ENCODE measurements around the gene FBRSL1. TPM values are rescaled to one million over a fixed set of nuclear protein-coding genes. Genes with fewer than 3 reads are reported as not detected.
A peak's percentile ranks its signal among the peaks of the same experiment; 100 is the strongest.

FBRSL1 gene
- total and polyA plus RNA-seq, 9 donors: 3.2 to 69.5 (median 32.2) TPM

GRCh38 chr12:132507656-132508490, 17.9 kb downstream of the FBRSL1 start:
- H3K4me1 ChIP-seq (ENCODE audit: insufficient read depth): peaks cover 30% of the 10 kb centered on the region
- H3K27me3 ChIP-seq: no peaks in the 10 kb centered on the region
- no peaks in the 10 kb centered on the region for H3K36me3 ChIP-seq
- WGBS, 3 donors: 85 to 91% (median 90%) methylated on average over 29 to 31 of the region's 31 CpGs
- H3K9me3 ChIP-seq: no peaks in the 10 kb centered on the region
- no peak for DNase-seq
- no peak overlapping the region for H3K27ac ChIP-seq
- H3K4me3 ChIP-seq: no peak overlapping the region
- intact Hi-C loops (cut with DNase I): no loop called here
- TF ChIP-seq EP300 (IDR thresholded peaks at IDR 0.05): no peak
- TF ChIP-seq POLR2A (IDR thresholded peaks at IDR 0.05): no peak
- no peak for TF ChIP-seq CTCF (IDR thresholded peaks at IDR 0.05)

GRCh38 chr12:132508491-132508740, 18.5 kb downstream of the FBRSL1 start:
- no peaks in the 10 kb centered on the region for H3K27me3 ChIP-seq
- H3K9me3 ChIP-seq: no peaks in the 10 kb centered on the region
- intact Hi-C loops (cut with DNase I): no loop called here
- TF ChIP-seq CTCF (IDR thresholded peaks at IDR 0.05) (no peak), EP300 (IDR thresholded peaks at IDR 0.05) (no peak), POLR2A (IDR thresholded peaks at IDR 0.05) (no peak)
- H3K4me1 ChIP-seq (ENCODE audit: insufficient read depth): peaks cover 27% of the 10 kb centered on the region
- no peaks in the 10 kb centered on the region for H3K36me3 ChIP-seq
- H3K4me3 ChIP-seq: no peak overlapping the region
- WGBS, 3 donors: 88 to 92% (median 89%) methylated on average over 16 of the region's 16 CpGs
- no peak for DNase-seq
- no peak overlapping the region for H3K27ac ChIP-seq

GRCh38 chr12:132508860-132509732, 19.1 kb downstream of the FBRSL1 start:
- Histone ChIP-seq H3K9me3 (no peaks in the 10 kb centered on the region), H3K36me3 (no peaks in the 10 kb centered on the region), H3K4me1 (ENCODE audit: insufficient read depth) (peaks cover 23% of the 10 kb centered on the region), H3K27ac (no peak overlapping the region), H3K27me3 (no peaks in the 10 kb centered on the region), H3K4me3 (no peak overlapping the region)
- no peak for DNase-seq
- no peak for TF ChIP-seq POLR2A (IDR thresholded peaks at IDR 0.05)
- no peak for TF ChIP-seq CTCF (IDR thresholded peaks at IDR 0.05)
- no peak for TF ChIP-seq EP300 (IDR thresholded peaks at IDR 0.05)
- intact Hi-C loops (cut with DNase I): no loop called here
- WGBS, 3 donors: 93 to 95% (median 94%) methylated on average over 48 to 53 of the region's 53 CpGs

GRCh38 chr12:132510111-132510724, 20.3 kb downstream of the FBRSL1 start:
- no peaks in the 10 kb centered on the region for H3K36me3 ChIP-seq
- 71 to 89% (median 84%) methylated on average over 33 of the region's 33 CpGs for WGBS, 3 donors
- intact Hi-C loops (cut with DNase I): no loop called here

More at GRCh38 chr12:132510111-132510724, 20.3 kb downstream of the FBRSL1 start:
- no peaks in the 10 kb centered on the region for H3K9me3 ChIP-seq
- H3K4me1 ChIP-seq (ENCODE audit: insufficient read depth): peaks cover 22% of the 10 kb centered on the region
- H3K27ac ChIP-seq: no peak overlapping the region
- H3K27me3 ChIP-seq: no peaks in the 10 kb centered on the region
- TF ChIP-seq CTCF (IDR thresholded peaks at IDR 0.05) (no peak), EP300 (IDR thresholded peaks at IDR 0.05) (no peak), POLR2A (IDR thresholded peaks at IDR 0.05) (no peak)
- no peak overlapping the region for H3K4me3 ChIP-seq
- peak in 1 of 5 donors; percentile 64 for DNase-seq

All from ovary (tissue), 9 donors.